ENCODE results near the gene OR5AP2. TPM values are rescaled to one million over a fixed set of nuclear protein-coding genes. Genes with fewer than 3 reads are reported as not detected.
"Not testable (repeated sequence)": the region's sequence is repeated elsewhere in the genome, so short reads cannot be mapped to it uniquely, and the experiment has no call there.

OR5AP2 gene
- total RNA-seq (not detected), polyA plus RNA-seq (ENCODE audit: insufficient read length in 6 of 6) (not detected)
- long read RNA-seq, donor 1: 0 reads
- long read RNA-seq, donor 2: 0 reads
- long read RNA-seq, donor 3: 0 reads
- long read RNA-seq, donor 4: 0 reads
- long read RNA-seq, donor 5: 0 reads
- long read RNA-seq, donor 6: 0 reads
- long read RNA-seq, donor 7: 0 reads
- long read RNA-seq, donor 8: 0 reads
- long read RNA-seq, donor 9: 0 reads
- long read RNA-seq, donor 10: 0 reads
- long read RNA-seq, donor 11: 0 reads
- long read RNA-seq, donor 12: 0 reads

DNA sequence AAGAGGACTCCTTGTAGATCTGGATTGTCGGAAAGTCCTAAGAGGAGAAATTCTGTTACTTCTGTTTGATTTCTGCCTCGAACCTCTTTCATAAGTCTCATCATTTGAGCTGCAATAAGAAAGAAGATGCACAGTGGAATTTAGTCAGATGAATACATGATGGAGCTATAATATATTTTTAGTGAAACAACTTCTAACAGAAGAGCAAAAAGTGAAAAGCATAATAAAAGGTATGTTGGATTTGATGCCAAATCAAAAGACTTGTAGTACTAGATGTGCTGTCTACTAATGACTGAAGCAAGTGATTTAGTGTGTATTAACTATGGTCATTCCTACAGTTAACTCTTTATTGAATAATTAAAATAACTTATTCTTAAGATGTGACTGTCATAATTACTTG is at the start of gene OR5AP2:
TSS of gene OR5AP2 (minus strand) at position 101 of the 400 bp plus-strand sequence. CDS start at position 101, 0 bp downstream.
- TF ChIP-seq CTCF (IDR thresholded peaks at IDR 0.05): no peak

DNA sequence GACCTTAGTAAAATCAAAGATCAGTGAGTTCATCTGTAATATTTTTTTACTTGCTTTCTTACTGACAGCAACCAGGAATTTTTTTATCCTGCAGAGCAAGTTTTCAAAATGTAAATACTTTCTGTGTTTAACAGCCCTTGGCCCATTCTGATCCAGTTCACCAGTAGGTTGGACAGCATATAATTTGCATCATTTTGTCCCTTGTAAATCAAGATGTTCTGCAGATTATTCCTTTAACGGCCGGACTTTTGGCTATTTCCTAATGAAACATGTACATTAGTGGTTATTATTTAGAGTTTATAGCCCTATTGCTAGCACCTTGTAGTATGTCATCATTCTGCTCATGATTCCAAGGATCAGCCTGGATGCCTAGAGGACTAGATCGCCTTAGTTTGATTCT is 48.9 kb upstream of the OR5AP2 start:
- H3K27ac ChIP-seq; DNase-seq; H3K4me1 ChIP-seq; H3K4me3 ChIP-seq; intact Hi-C loops (cut with DNase I); H3K9me3 ChIP-seq; ATAC-seq; H3K27me3 ChIP-seq; H3K36me3 ChIP-seq: not testable (repeated sequence)

More for the DNA sequence above, at the start of gene OR5AP2:
- Histone ChIP-seq H3K4me1 (no peaks in the 10 kb centered on the region), H3K27me3 (no peaks in the 10 kb centered on the region), H3K36me3 (no peaks in the 10 kb centered on the region), H3K27ac (no peak within 1 kb of the TSS), H3K9me3 (no peaks in the 10 kb centered on the region), H3K4me3 (no peak within 1 kb of the TSS)
- no peak for ATAC-seq
- no peak for DNase-seq
- intact Hi-C loops (cut with DNase I): no loop called here

DNA sequence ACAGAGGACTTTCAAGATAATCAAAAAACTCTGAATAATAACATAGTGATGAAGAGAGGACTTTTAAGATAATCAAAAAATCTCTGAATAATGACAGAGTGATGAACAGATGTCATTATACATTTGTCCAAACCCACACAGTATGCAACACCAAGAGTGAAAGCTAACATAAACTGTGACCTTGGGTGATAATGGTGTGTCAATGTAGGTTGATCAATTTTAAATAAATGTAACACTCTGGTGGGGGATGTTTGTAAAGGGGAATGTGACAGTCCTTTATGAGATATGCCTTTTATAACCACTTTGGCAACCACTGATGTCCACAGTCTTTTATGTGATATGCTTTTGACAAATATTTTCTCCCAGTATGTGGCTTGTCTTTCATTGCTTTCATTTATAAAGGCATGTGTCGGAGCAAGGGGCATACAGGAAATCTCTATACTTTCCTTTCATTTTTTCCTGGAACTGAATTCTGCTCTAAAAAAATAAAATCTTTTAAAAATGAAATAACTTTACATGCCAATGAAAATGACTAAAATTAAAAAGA is 46.4 kb upstream of the OR5AP2 start:
- no peak overlapping the region for H3K27ac ChIP-seq
- H3K36me3 ChIP-seq: no peaks in the 10 kb centered on the region
- intact Hi-C loops (cut with DNase I): no loop called here
- no peak for DNase-seq
- no peak for TF ChIP-seq CTCF (IDR thresholded peaks at IDR 0.05)
- H3K4me1 ChIP-seq: no peaks in the 10 kb centered on the region
- H3K9me3 ChIP-seq: no peaks in the 10 kb centered on the region
- no peak overlapping the region for H3K4me3 ChIP-seq
- H3K27me3 ChIP-seq: no peaks in the 10 kb centered on the region
- no peak for ATAC-seq

DNA sequence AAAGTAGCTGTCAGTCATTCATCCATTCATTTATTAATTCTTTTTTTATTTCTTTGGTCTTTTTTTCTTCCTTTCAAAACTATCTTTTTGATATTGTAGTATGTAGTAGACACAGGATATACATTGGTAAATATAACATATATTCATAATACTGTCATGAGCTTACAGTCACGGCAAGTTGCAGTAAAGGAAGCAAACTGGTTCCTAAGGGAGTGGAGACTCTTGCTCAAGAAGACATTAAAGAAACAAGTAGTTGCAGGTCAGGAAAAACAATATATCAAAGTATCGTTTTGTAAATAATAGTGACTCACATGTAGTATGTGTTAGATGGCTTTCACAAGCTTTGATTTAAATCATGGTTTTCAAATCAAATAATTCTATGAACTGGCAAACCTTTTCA is 28.7 kb upstream of the OR5AP2 start:
- no peak for TF ChIP-seq CTCF (IDR thresholded peaks at IDR 0.05)
- ATAC-seq: no peak
- Histone ChIP-seq H3K9me3 (no peaks in the 10 kb centered on the region), H3K36me3 (no peaks in the 10 kb centered on the region), H3K27ac (no peak overlapping the region), H3K4me1 (no peaks in the 10 kb centered on the region), H3K27me3 (no peaks in the 10 kb centered on the region), H3K4me3 (no peak overlapping the region)
- no peak for DNase-seq
- intact Hi-C loops (cut with DNase I): no loop called here

GRCh38 chr11:56663386-56663785 is 21.1 kb upstream of the OR5AP2 start, which contains the start of gene OR5AR1:
OR5AR1 (plus strand) TSS chr11:56663686; CDS start chr11:56663686, 0 bp downstream.
- no peak for DNase-seq
- Histone ChIP-seq H3K4me3 (no peak within 1 kb of the TSS), H3K4me1 (no peaks in the 10 kb centered on the region), H3K27me3 (no peaks in the 10 kb centered on the region), H3K36me3 (no peaks in the 10 kb centered on the region), H3K27ac (no peak within 1 kb of the TSS), H3K9me3 (no peaks in the 10 kb centered on the region)
- no peak for ATAC-seq
- no peak for TF ChIP-seq CTCF (IDR thresholded peaks at IDR 0.05)
- intact Hi-C loops (cut with DNase I): no loop called here
